Measurements from ENCODE around the gene BICD2.
A peak's percentile ranks its signal among the peaks of the same experiment; 100 is the strongest.

BICD2 gene

DNA sequence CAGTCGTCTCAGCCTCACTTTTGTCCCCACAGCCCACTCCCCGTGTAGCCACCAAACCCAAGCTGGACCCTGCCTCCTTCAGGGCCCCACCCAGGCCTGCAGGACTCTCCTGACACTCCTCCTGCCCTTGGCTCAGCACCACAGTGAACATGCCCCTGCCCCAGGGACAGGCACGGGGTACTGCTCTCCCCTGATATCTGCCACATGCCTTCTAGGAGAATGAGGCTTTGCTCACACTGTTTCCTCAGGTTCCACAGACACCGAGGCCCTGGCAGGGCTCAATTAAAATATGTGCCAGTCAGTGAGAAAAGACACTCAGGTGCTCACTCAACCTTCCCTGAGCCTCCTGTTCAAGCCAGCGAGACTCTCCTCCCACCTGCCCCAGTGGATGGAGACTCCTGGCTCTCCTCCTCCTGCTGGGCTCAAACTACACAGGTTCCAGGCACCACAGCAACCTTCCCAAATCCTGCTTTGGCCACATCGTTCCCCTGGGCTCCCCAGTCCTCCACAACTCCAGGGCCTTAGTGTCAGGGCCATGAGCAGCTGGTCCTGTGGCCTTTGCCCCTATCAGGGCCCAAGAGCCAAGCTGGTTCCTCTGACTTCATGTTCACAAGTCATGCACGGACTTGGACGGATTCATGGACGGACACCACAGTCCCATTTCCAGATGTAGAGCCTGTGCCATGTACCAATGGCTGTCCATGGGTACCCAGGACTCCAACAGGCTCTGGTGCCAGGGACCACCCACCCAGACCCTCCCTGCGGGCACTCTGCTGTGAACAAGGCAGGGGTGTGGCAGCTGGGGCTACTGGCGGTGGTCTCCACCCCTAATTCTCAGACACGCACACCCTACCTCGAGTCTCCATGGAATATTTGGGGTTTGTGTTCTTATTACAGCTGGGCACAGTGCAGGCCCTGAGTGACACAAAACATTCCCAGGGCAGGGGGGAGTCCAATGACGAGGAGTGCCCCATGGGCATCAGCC, 36.6 kb downstream of the BICD2 start:
- no peak for DNase-seq (ENCODE audit: low spot score)

- DNase-seq (ENCODE audit: low spot score): no peak
These were observed 37.5 kb downstream of the BICD2 start for GRCh38 chr9:92726971-92727715.

DNA sequence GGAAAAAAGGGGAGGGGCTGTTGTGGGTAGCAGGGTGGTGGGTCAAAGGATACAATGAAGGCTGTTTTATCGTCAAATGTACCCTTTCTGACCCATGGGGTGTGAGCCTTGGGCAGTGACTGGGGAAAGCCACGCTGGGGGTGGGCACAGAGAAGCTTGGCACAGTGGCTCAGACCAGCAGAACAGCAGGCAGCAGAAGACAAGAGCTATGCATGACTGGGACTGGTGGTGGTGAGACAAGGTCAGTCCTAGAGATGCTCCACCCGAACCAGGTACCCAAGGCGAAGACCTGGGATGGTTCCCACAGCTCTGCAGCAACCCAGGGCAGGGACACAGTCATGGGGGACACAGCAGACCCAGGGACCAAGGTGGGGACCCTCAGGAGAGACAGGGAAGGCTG, 38.3 kb downstream of the BICD2 start:
- no peak for DNase-seq (ENCODE audit: low spot score)

DNA sequence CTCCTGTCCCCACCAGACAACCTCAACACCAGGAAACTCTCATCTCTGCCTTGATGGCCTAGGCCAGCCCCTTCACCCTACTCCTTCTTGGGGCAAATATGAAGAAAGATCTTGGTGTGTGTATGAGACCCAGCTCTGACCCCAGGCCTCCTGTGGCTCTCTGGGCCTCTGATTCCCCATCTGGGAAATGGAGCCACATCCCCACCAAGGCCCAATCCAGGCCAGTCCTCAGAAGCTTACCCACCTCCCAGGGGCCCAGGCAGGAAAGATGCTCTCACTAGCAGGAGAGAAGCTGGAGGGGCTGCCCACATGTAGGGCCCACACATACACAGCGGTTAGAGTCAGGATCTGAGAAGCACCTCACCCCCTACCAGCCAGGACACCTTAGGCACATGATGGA, 38.9 kb downstream of the BICD2 start:
- DNase-seq (ENCODE audit: low spot score): no peak

- no peak for DNase-seq (ENCODE audit: low spot score)
These were observed 39.4 kb downstream of the BICD2 start for GRCh38 chr9:92725266-92725545.

DNA sequence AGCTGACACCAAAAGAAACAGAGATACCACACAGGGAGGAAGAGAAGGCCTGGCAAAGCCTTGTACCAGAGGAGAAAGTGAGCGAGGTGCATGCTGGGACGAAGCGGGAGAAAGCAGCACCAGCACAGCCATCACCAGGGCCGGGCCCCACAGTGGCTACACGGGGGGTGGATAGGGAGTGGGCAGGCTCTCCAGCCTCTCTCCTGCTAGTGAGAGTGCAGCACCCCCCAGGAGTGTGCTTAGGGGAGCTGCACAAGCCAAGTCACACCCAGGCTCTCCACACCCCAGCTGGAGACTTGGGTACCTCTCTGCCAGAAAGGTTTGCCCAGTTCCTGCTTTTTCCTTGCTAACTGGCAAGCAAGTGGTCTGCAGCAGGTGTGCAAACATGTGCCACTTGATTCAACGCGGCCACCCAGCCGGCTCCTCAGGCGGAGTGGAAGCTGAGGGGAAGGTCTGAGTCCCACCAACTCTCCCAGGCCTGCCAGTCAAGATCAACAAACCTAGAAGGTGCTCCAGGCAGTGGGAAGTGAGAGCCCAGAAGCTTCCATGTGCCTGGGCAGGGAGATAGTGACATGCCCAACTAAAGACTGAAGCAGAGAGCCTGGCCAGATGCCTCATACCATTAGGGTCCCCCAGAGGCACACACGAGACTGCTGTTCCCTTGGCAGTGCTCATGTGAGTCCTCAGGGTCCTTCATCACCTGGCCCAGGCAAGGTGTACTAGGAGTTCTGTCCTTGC, 39.9 kb downstream of the BICD2 start:
- no peak for DNase-seq (ENCODE audit: low spot score)

DNA sequence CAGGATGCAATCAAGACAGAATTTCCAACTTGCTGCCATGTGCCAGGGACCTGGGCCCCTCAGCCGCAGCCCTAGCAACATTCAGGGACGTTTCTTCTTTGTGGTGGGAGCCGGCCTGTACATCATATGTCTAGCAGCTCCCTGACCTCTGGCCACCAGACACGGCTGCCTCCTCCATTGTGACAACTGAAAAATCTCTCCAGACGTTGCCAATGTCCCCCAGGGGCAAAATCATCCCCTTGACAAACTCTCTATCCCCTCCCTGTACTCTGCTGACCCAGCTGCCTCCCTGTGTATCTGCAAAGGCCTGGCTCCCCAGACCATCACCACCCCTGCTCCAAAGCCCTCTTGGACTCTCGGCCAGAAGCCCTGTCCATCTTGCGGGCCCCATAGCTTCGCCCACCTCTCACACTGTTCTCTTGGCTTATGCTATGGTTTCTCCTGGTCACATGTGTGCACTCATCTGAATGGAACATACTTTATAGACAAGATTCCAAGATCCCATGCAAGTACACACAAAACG, 40.8 kb downstream of the BICD2 start:
- no peak for DNase-seq (ENCODE audit: low spot score)

DNA sequence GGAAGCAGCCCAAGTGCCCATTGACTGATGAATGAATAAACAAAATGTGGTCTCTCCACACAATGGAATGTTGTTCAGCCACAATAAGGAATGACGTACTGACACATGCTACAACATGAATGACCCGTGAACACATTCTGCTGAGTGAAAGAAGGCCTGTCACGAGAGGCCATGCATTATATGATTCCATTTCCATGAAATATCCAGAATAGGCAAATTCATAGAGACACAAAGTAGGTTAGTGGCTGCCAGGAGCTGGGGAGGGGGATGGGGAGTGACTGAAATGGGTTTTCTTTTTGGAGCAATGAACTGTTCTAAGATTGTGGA, 41.4 kb downstream of the BICD2 start:
- peak; percentile 38 for DNase-seq (ENCODE audit: low spot score)

GRCh38 chr9:92722386-92723298, 42.0 kb downstream of the BICD2 start:
- no peak for DNase-seq (ENCODE audit: low spot score)

DNA sequence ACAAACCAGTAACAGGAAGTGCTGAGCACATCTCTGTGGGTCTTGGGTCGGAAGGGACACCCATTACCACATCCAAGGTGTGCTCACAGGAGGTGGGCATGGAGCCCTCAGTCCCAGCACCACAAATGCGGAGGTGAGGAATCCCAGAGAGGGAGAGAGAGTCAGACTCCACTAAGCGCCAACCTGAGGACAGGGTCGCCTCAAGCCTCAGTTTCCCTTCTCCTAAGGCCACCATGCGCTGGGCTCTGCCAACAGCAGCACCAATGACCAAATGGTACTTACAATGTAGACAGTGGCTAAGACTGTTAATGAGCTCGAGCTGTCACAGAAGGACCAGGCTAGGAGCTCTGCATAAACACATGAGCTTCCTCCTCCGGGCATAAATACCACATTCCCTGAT, 43.1 kb downstream of the BICD2 start:
- DNase-seq (ENCODE audit: low spot score): no peak

- no peak for DNase-seq (ENCODE audit: low spot score)
These were observed 43.7 kb downstream of the BICD2 start for GRCh38 chr9:92720807-92721535.

- DNase-seq (ENCODE audit: low spot score): no peak
These were observed 44.3 kb downstream of the BICD2 start for GRCh38 chr9:92720209-92720765.

DNA sequence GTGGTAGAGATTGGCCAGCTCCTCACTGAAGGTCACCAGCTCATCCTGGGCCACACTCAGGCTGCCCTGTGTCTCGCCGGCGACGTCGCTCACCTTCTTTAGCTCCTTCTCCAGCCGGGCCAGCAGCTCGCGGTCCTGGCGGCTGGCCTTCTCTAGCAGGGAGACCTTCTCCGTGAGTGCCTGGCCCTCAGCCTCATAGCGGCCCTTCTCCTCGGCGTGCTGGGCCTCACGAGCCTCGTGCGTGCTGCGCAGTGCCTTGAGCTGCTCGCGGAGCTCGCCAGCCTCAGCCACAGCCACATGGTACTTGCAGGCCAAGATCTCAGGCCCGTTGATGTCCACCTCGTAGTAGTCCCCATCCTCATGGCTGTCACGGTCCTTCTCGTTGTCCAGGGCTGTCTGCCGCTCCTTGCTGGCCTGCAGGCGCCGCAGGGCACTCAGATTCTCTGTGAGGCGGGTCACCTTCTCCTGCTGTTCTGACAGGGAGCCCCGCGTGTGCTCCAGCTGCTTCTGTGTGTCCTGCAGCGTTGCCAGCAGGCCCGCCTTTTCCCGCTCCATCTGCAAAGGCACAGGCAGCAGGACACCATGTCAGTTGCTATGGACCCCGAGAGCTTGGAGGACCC, 45.5 kb downstream of the BICD2 start:
- DNase-seq (ENCODE audit: low spot score): no peak

DNA sequence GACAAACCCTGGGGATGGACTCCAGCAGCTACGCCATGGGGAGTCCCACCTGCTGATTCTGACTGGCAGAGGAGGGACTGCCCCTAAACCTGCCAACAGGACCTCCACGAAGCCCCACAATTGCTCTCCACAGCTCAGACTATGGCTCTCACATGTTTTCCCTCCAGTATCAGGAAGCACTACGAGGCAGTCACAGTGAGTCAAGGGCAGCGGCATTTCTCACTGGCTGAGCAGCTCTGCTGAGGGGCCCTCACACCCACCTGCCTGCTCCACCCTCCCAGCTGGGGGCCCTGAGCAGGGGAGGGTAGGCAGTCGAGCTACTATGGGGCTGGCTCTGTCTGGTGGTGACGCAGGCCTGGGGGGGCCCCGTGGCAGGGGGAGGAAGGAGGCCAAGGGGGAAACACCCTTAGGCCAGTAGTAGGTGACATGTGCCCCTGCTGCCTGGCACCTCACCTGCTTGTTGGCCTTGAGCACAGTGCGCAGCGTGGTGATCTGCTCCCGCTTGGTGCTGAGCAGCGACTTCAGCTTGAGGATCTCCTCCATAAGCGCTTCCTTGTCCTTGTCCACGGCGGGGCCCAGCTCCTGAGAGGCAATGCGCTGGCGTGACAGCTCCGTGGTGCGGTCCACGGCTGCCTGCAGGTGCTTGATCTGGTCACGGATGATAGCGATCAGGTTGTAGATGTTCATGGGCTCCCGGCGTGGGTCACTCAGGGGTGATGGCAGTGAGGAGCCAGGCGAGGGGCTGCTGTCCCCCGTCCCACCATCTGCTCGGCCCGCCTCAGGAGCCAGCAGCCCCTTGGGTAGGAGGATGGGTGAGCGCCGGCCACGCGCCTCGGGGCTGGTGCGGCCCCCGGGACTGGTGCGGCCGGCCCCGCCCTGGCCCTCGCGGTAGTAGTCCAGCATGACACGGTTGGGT, 46.3 kb downstream of the BICD2 start:
- DNase-seq (ENCODE audit: low spot score): no peak

DNA sequence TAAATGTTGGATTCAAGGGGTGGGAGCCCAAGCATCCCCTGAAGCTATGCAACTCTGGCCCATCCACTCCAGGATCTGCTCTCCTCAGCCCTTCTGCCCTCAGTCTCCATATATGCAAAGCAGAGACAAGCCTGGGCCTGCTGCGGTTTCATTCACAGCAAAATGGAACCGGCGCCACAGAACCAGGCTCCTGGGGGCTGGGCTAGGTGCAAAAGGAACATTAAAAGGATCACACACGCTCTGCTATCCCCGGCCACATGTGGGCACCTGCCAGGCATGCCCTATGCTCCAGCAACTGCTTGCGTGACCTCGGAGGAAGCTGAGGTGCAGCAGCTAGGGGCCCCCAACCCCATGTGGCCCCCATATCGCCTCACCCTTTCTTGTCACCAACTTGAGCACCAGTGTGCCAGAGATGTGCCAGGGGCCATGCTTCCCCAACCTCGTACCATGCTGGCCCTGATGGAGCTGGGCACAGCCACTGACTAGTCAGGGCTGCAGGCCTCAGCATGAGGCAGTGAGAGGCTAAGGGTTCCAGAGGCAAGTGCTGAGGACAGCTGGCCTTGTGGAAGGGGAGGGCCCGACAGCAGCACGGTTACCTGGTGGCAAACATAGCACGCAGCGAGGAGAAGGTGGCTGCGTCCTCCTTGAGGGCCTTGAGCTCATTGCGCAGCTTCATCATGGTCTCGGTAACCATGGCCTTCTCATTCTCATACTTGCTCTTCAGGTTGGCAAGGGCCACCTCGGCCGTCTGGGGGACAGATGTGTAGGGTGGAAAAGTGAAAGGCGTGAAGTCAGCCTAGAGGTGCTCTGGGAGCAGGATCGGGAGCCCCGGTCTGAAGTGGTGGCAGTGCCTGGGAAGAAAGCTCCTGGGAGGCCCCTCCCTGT, 47.2 kb downstream of the BICD2 start:
- DNase-seq (ENCODE audit: low spot score): no peak

GRCh38 chr9:92716557-92716956, 48.1 kb downstream of the BICD2 start:
- DNase-seq (ENCODE audit: low spot score): peak; percentile 50

GRCh38 chr9:92715488-92716231, 49.0 kb downstream of the BICD2 start:
- no peak for DNase-seq (ENCODE audit: low spot score)

All from COLO829 (cell line).